ENCODE results near the gene KHK. TPM values are rescaled to one million over a fixed set of nuclear protein-coding genes. Genes with fewer than 3 reads are reported as not detected.

The KHK gene
- total and polyA plus RNA-seq, 9 of the 15 experiments (the other 6 are each of a cell fraction or from before 2014, with no cell fraction given), result 1.5 to 10.7 (median 5.2) TPM

GRCh38 chr2:27115519-27115918 is 28.9 kb downstream of the KHK start (continued):
- no peak for TF ChIP-seq FOXA3 (CRISPR knock-in tag; conservative IDR thresholded peaks at IDR 0.05 in 1 of 2, IDR thresholded peaks at IDR 0.05 in 1 of 2)
- TF ChIP-seq E2F1 (CRISPR knock-in tag; IDR thresholded peaks at IDR 0.05), result no peak
- no peak for TF ChIP-seq HIVEP1 (CRISPR knock-in tag; IDR thresholded peaks at IDR 0.05)
- no peak for TF ChIP-seq TAF1 (IDR thresholded peaks at IDR 0.05; ENCODE audit: control insufficient read depth, extremely low read depth, insufficient read depth, low read length, severe bottlenecking)
- TF ChIP-seq, protein P1, sequence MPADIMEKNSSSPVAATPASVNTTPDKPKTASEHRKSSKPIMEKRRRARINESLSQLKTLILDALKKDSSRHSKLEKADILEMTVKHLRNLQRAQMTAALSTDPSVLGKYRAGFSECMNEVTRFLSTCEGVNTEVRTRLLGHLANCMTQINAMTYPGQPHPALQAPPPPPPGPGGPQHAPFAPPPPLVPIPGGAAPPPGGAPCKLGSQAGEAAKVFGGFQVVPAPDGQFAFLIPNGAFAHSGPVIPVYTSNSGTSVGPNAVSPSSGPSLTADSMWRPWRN (IDR thresholded peaks at IDR 0.05; ENCODE audit: low read depth), result no peak
- no peak for TF ChIP-seq MAZ (CRISPR knock-in tag; conservative IDR thresholded peaks at IDR 0.05 in 1 of 2, IDR thresholded peaks at IDR 0.05 in 1 of 2)
- TF ChIP-seq ADNP (tag; IDR thresholded peaks at IDR 0.05), result peak; percentile 71; the same call in 1 of the 2 replicates
- no peak for TF ChIP-seq CHCHD3 (CRISPR knock-in tag; IDR thresholded peaks at IDR 0.05)
- TF ChIP-seq, protein P2, sequence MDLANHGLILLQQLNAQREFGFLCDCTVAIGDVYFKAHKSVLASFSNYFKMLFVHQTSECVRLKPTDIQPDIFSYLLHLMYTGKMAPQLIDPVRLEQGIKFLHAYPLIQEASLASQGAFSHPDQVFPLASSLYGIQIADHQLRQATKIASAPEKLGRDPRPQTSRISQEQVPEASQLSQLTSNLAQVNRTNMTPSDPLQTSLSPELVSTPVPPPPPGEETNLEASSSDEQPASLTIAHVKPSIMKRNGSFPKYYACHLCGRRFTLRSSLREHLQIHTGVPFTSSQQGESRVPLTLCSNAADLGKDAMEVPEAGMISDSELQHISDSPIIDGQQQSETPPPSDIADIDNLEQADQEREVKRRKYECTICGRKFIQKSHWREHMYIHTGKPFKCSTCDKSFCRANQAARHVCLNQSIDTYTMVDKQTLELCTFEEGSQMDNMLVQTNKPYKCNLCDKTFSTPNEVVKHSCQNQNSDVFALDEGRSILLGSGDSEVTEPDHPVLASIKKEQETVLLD (IDR thresholded peaks at IDR 0.05), result no peak
- TF ChIP-seq IFI16 (CRISPR knock-in tag; IDR thresholded peaks at IDR 0.05), result no peak
- peak; percentile 81 for TF ChIP-seq ZFP36 (IDR thresholded peaks at IDR 0.05; ENCODE audit: low read depth, low read length, partially characterized antibody)
- TF ChIP-seq NRF1 (conservative IDR thresholded peaks at IDR 0.05 in 1 of 2, IDR thresholded peaks at IDR 0.05 in 1 of 2), result no peak
- no peak for TF ChIP-seq RNF2 (IDR thresholded peaks at IDR 0.05)
- no peak for TF ChIP-seq BDP1 (IDR thresholded peaks at IDR 0.05; ENCODE audit: insufficient read depth, insufficient read length)
- TF ChIP-seq POLR2H (tag; IDR thresholded peaks at IDR 0.05; ENCODE audit: low read depth), result no peak
- no peak for TF ChIP-seq BRCA1 (IDR thresholded peaks at IDR 0.05)
- no peak for TF ChIP-seq BRCA1 (CRISPR knock-in tag; IDR thresholded peaks at IDR 0.05)
- TF ChIP-seq, protein P3, sequence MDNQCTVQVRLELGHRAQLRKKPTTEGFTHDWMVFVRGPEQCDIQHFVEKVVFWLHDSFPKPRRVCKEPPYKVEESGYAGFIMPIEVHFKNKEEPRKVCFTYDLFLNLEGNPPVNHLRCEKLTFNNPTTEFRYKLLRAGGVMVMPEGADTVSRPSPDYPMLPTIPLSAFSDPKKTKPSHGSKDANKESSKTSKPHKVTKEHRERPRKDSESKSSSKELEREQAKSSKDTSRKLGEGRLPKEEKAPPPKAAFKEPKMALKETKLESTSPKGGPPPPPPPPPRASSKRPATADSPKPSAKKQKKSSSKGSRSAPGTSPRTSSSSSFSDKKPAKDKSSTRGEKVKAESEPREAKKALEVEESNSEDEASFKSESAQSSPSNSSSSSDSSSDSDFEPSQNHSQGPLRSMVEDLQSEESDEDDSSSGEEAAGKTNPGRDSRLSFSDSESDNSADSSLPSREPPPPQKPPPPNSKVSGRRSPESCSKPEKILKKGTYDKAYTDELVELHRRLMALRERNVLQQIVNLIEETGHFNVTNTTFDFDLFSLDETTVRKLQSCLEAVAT (IDR thresholded peaks at IDR 0.05), result no peak
- no peak for TF ChIP-seq HEY1 (CRISPR knock-in tag; IDR thresholded peaks at IDR 0.05; ENCODE audit: borderline replicate concordance)
- no peak; the same call in 1 of the 2 replicates for TF ChIP-seq JUND (IDR thresholded peaks at IDR 0.05; ENCODE audit: borderline replicate concordance, low read depth, low read length)
- peak; percentile 37; the same call in 1 of the 3 replicates for TF ChIP-seq JUND (tag; IDR thresholded peaks at IDR 0.05; ENCODE audit: borderline replicate concordance, low read depth, low read length)
- TF ChIP-seq ESRRB (CRISPR knock-in tag; IDR thresholded peaks at IDR 0.05; ENCODE audit: borderline replicate concordance), result no peak
- no peak for TF ChIP-seq HSF4 (CRISPR knock-in tag; IDR thresholded peaks at IDR 0.05; ENCODE audit: borderline replicate concordance)
- TF ChIP-seq, protein P4, sequence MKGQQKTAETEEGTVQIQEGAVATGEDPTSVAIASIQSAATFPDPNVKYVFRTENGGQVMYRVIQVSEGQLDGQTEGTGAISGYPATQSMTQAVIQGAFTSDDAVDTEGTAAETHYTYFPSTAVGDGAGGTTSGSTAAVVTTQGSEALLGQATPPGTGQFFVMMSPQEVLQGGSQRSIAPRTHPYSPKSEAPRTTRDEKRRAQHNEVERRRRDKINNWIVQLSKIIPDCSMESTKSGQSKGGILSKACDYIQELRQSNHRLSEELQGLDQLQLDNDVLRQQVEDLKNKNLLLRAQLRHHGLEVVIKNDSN (CRISPR knock-in tag; IDR thresholded peaks at IDR 0.05), result no peak
- no peak for TF ChIP-seq SRSF9 (IDR thresholded peaks at IDR 0.05; ENCODE audit: borderline replicate concordance, low read depth, low read length)
